ELR (cell line): Measurements from ENCODE around the gene SRGN.

Experiments
- DNase-seq: peaks from one replicate; pipeline ENCODE4 v3.0.0-alpha.2; 2015; ENCODE audit warnings: low read depth

Gene SRGN

DNA sequence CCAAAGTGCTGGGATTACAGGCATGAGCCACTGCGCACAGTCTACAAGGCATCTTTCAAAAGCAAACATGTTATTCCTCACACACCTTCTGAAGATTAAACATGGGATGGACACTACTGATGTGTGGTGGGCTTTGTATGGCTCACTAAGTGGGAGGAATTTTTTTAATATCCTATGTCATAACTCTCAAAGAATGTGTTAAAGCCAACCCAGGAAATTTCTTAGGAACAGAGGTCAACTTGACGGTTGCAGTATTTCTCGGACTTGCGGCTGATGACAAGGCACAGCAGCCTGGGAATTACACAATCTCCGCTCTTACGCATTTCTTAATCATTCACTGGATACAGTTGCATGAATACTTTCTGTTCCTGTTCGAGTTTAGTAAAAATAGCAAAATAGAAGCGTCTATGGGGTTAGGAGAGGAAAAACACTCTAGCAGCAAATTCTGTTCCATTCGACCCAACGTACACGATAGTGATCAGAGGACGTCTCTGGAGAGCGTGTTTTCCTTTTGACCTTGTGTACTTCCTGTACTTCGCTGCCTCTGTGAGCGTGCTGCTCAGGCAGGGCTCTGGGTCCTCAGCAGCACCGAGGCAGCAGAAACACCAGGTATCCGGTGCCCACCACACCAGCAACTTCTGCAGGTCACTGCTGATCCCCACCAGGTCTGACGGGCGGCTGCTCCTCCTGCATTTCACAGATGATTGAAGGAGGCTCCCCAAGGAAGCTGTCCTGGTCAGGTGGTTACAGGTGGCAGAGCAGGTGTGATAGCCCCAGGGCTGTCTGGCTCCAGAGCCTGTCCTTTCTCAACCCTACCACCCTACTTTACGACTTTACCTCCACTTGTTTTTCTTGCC lies 26.4 kb upstream of the SRGN start:
- peak; percentile 100 for DNase-seq

DNA sequence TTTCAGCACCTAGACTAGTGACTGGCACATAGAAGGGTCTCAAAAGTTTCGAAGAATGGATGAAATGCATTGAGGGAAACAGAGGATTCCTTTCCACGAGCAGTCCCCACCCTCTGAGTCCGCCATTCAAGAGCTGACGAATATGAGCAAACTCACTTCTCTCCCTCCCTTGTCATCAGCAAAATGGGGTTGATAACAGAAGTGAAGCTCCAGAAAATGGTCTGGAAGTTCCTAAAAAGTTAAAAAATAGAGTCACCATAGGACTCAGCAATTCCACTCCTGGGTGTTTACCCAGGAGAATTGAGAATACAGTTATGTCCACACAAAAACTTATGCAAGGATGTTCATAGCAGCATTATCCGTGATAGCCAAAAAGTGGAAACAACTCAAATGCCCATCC lies 25.0 kb upstream of the SRGN start:
- no peak for DNase-seq

GRCh38 chr10:69064762-69065328 lies 23.1 kb upstream of the SRGN start:
- no peak for DNase-seq

DNA sequence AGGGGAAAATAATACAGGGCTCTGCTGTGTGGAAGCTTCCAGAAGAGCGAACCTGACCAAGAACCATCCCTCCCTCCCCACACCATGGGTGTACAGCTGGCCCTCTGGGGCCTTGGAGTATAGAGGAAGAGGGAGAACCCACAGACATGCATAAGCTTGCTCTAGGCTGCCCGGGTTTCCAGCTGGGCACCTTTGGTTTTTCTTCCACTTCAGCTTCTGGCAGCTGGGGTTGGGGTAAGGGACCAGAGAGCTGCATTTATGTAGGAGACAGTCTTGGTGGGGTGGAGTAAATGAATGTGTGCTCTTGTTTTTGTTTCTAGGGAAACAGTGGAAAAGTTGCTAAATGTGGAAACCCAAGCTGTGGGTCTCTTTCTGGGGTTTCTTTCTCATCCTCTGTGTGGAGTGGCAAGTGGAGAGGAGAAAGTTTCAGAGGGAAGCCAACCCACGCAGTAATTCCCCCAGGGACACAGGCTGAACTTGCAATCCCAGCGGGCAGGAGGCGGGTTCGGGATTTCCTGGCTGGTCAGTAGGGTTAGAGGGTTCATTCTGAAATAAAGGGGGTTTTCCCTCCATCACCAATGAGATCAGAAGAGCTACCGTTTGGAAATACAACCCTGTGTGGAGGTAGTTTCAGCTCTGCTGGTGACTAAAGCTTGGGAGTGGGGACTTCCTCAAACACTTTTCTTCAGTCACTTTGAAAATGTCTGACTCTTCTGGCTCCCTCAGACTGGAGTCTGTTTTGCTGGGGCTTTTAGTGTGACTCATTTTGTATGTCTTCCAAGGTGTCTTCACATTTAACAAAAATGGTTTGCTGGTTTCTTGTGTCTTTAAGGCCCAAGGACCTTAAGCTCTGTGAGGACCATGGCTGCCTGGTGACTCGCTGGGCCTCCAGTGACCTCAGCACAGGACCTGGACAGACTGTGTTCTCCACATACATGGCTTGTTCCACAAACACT lies 22.2 kb upstream of the SRGN start:
- peak; percentile 71 for DNase-seq

GRCh38 chr10:69067189-69067588 lies 20.7 kb upstream of the SRGN start:
- no peak for DNase-seq

- DNase-seq = no peak
These were observed 19.4 kb upstream of the SRGN start for GRCh38 chr10:69068549-69068948.

- no peak for DNase-seq
These were observed 18.5 kb upstream of the SRGN start for GRCh38 chr10:69069090-69070042.

- no peak for DNase-seq
These were observed 17.0 kb upstream of the SRGN start for GRCh38 chr10:69070951-69071350.

DNA sequence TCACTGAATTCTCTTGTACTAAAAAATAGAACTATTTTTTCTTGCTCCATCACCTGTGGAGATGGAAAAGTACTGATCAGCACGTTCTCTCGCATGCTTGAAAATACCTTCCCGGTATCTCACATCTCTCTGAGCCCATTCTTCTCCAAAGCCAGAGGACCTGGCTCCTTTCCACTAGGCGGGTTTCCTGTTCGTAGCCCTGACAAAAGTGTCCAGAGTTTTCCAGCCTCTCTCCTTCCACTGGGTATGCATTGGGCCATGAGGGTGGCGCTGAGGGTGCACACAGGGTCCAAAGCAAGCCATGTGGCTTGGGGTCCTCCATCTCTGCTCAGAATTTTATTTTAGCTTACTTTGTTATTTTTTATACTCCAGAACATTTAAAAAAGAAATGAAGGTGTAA lies 16.3 kb upstream of the SRGN start:
- DNase-seq = no peak

DNA sequence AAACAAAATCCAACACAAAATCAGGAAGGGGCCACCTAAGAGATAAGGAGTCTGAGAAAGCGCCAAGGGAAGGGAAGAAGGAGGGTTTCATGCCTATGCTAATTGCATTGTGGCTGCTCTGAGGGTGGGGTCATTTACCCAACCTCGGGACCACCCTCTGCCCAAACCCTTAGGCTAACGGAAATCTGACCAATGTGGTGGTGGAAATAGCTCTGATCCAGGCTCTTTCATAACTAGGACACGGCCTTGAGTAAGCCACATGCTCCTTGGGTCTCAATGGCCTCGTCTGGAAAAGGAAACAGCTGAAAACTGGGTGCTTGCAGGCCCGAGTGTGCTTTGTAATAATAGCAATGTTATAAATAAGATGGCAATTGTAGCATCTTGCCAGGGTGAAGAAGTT lies 14.9 kb upstream of the SRGN start:
- no peak for DNase-seq

- no peak for DNase-seq
These were observed 14.1 kb upstream of the SRGN start for GRCh38 chr10:69073736-69074364.

DNA sequence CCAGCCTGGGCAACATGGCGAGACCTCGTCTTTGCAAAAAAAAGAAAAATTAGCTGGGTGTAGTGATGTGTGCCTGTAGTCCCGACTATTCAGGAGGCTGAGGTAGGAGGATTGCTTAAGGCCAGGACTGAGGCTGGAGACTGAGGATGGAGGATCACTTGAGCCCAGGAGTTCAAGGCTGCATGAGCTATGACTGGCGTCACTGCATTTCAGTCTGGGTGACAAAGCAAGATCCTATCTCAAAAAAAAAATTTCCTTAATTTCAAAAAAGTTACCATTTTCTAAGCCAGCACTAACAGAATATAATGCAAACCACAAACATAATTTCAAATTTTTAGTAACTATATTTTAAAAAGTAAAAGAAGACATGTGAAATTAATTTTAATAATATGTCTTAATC lies 13.4 kb upstream of the SRGN start:
- no peak for DNase-seq

- no peak for DNase-seq
These were observed 12.5 kb upstream of the SRGN start for GRCh38 chr10:69075431-69075830.

DNA sequence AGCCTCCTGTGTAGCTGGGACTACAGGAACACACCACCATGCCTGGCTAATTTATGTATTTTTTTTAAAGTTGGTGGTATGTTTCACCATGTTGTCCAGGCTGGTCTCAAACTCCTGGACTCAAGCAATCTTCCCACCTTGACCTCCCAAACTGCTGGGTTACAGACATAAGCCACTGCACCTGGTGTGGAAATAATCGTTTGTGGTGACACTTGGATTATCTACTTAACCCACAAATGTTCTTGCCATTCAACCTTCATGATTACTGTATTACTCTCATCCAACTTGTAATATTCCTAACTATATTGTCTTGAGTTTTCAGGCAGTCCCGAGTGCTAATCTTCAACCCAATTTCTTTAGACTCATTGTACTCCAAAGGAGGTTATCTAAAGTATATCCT lies 9.6 kb upstream of the SRGN start:
- no peak for DNase-seq

DNA sequence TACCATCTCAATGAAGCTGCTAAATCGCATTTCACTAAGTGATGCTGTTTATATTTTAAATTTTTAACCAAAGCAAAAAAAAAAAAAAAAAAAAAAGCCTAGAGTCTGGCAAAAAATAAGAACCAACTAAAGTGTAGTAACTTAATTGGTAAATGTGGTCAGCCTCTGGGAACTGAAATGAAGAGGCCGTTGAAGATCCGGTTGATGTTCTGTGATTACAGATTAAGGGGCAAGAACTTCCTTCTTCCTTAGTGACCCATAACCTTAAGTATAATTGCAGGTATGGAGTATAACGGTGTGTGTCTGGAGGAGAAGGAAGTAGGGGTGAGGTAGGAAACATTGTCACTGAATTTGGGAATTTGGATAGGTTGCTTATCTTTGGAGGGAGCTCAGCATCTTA lies 7.7 kb upstream of the SRGN start:
- no peak for DNase-seq

- peak; percentile 13 for DNase-seq
These were observed 1.8 kb upstream of the SRGN start for GRCh38 chr10:69086001-69086509.

- DNase-seq = peak; percentile 42
These were observed 517 bp downstream of the SRGN start for GRCh38 chr10:69088471-69088769.

GRCh38 chr10:69088801-69089501 lies 1.0 kb downstream of the SRGN start:
- DNase-seq = peak; percentile 90

DNA sequence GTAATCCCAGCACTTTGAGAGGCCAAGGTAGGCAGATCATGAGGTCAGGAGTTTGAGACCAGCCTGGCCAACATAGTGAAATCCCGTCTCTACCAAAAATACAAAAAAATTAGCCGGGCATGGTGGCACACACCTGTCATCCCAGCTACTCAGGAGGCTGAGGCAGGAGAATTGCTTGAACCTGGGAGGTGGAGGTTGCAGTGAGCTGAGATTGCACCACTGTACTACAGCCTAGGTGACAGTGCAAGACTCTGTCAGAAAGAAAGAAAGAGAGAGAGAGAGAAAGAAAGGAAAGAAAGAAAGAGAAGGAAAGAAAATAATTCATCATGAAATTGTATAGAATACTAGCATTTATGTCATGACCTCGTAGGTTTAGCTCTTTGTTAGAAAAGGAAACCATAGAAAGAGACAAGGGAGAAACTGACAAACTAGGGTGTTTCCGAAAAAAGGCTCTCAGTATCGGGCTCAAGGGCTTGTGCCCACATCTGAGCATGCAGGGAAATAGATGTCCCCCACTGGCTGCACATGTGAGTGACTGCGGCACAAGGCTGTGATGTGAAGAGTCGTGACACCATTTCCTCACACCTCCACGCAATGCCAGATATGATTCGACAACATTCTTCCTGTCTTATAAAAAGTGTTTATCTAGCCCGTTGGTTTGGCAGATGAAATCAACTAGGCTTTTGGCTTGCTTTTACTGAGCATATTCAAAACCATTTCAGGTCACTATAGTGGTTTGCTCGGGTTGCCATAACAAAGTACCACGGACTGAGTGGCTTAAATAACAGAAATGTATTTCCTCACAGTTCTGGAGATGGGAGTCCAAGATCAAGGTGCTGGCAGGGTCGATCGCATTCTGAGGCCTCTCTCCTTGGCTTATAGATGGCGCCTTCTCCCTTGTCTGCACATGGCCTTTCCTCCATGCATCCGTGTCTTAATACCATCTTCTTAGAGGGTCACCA lies 2.0 kb downstream of the SRGN start:
- DNase-seq = peak; percentile 46
